ENCODE measurements around the gene CPNE4.

CPNE4 gene

GRCh38 chr3:131856171-131856570 lies 178.6 kb downstream of the CPNE4 start:
- DNase-seq = no peak

GRCh38 chr3:131850223-131850622 lies 184.6 kb downstream of the CPNE4 start:
- DNase-seq = no peak

- peak in 1 of 2 experiments; percentile 6 for DNase-seq
Observed at GRCh38 chr3:131849616-131850015, 185.2 kb downstream of the CPNE4 start.

GRCh38 chr3:131847966-131848510 lies 186.8 kb downstream of the CPNE4 start:
- DNase-seq = peak; percentile 52

- DNase-seq = no peak
Observed at GRCh38 chr3:131846296-131846924, 188.4 kb downstream of the CPNE4 start.

- no peak for DNase-seq
Observed at GRCh38 chr3:131843174-131843573, 191.6 kb downstream of the CPNE4 start.

- no peak for DNase-seq
Observed at GRCh38 chr3:131840156-131840797, 194.5 kb downstream of the CPNE4 start.

- no peak for DNase-seq
Observed at GRCh38 chr3:131835906-131836305, 198.9 kb downstream of the CPNE4 start.

- no peak for DNase-seq
Observed at GRCh38 chr3:131831608-131832007, 203.2 kb downstream of the CPNE4 start.

- no peak for DNase-seq
Observed at GRCh38 chr3:131821191-131821762, 213.5 kb downstream of the CPNE4 start.

GRCh38 chr3:131819381-131820055 lies 215.3 kb downstream of the CPNE4 start:
- no peak for DNase-seq

- no peak for DNase-seq
Observed at GRCh38 chr3:131812433-131812832, 222.4 kb downstream of the CPNE4 start.

- no peak for DNase-seq
Observed at GRCh38 chr3:131811481-131811880, 223.3 kb downstream of the CPNE4 start.

GRCh38 chr3:131807822-131808221 lies 227.0 kb downstream of the CPNE4 start:
- DNase-seq = no peak

- DNase-seq = peak; percentile 54 to 59
Observed at GRCh38 chr3:131806736-131807135, 228.1 kb downstream of the CPNE4 start.

GRCh38 chr3:131804565-131805133 lies 230.2 kb downstream of the CPNE4 start:
- no peak for DNase-seq

- no peak for DNase-seq
Observed at GRCh38 chr3:131803113-131803512, 231.7 kb downstream of the CPNE4 start.

- peak in 1 of 2 experiments; percentile 8 for DNase-seq
Observed at GRCh38 chr3:131802029-131802428, 232.8 kb downstream of the CPNE4 start.

- no peak for DNase-seq
Observed at GRCh38 chr3:131801566-131801965, 233.2 kb downstream of the CPNE4 start.

- no peak for DNase-seq
Observed at GRCh38 chr3:131797776-131798175, 237.0 kb downstream of the CPNE4 start.

GRCh38 chr3:131796558-131797198 lies 238.1 kb downstream of the CPNE4 start:
- DNase-seq = peak; percentile 80 to 89

- DNase-seq = no peak
Observed at GRCh38 chr3:131796111-131796510, 238.7 kb downstream of the CPNE4 start.
